Endothelial cell of umbilical vein (primary cell): ENCODE measurements around the gene PPP1R9B. TPM values are rescaled to one million over a fixed set of nuclear protein-coding genes. Genes with fewer than 3 reads are reported as not detected.

ENCODE experiments used
- BruUV-seq: library from RNA; stranded (reverse); fragments of 400-500 nt; replicated peaks from 2 replicates; lab custom pipeline; 2021; lab: Mats Ljungman, UMichigan
- CTCF ChIA-PET: fragments of 300-600, 350-600 bp; sonication (Branson Sonifier 250); formaldehyde crosslinking; loops from one replicate; lab custom pipeline; 2021; ENCODE audit warnings: antibody characterized with exemption, inconsistent platforms; lab: Charles Lee
- POLR2A ChIA-PET: fragments of 300-600, 350-600 bp; sonication (Branson Sonifier 250); formaldehyde crosslinking; loops from one replicate; lab custom pipeline; 2021; ENCODE audit warnings: antibody characterized with exemption, inconsistent platforms; lab: Charles Lee
- DNase-seq: peaks from one replicate; pipeline ENCODE4 v3.0.0-alpha.2; 2011; ENCODE audit warnings: low read depth, low spot score
- FAIRE-seq: peaks from 2 replicates; lab custom pipeline; 2011; peaks lifted over from hg19 to GRCh38; lab: Jason Lieb, UNC
- H2AFZ ChIP-seq: 2 replicates; pipeline ENCODE4 v1.6.0; 2012; ENCODE audit warnings: low read depth, low read length, control low read depth, inconsistent platforms
- H3K27ac ChIP-seq: 2 replicates; pipeline ENCODE4 v1.5.1; 2011; ENCODE audit warnings: low read depth, mild to moderate bottlenecking, control low read depth, low read length, moderate library complexity; ENCODE audit not compliant: insufficient read depth
- H3K27me3 ChIP-seq, 2 experiments: 2 replicates each; pipeline versions ENCODE4 v1.6.0 to v1.6.1; 2011; ENCODE audit warnings: low read length in 2 of 2, mixed read lengths in 1 of 2; ENCODE audit not compliant: control insufficient read depth in 2 of 2, insufficient read depth in 2 of 2
- H3K36me3 ChIP-seq, 2 experiments: 2 replicates in 1 of 2; 3 replicates in 1 of 2; pipeline ENCODE4 v1.5.1; 2011; ENCODE audit warnings: low read length in 2 of 2, mild to moderate bottlenecking in 1 of 2, moderate library complexity in 1 of 2; ENCODE audit not compliant: control insufficient read depth in 2 of 2, insufficient read depth in 2 of 2; ENCODE audit errors: extremely low read depth in 1 of 2
- H3K4me1 ChIP-seq: 3 replicates; pipeline ENCODE4 v1.5.1; 2011; ENCODE audit warnings: mild to moderate bottlenecking, low read length; ENCODE audit not compliant: control insufficient read depth, insufficient read depth; ENCODE audit errors: extremely low read depth
- H3K4me2 ChIP-seq: 2 replicates; pipeline ENCODE4 v1.6.1; 2011; ENCODE audit warnings: low read length, control low read depth, mixed read lengths; ENCODE audit not compliant: insufficient read depth
- H3K4me3 ChIP-seq, 3 experiments: fragments of 200-600 bp in 1 of 3; sonication (generic), shearing (Covaris generic) in 1 of 3; replicated peaks in 1 of 3; 2 replicates each; pipeline ENCODE4 v1.5.1; 2011 to 2016; ENCODE audit warnings: control low read depth in 3 of 3, low read length in 3 of 3, mild to moderate bottlenecking in 2 of 3, inconsistent platforms in 1 of 3, low read depth in 1 of 3, moderate library complexity in 1 of 3; ENCODE audit not compliant: insufficient read depth in 1 of 3
- H3K79me2 ChIP-seq: 2 replicates; pipeline ENCODE4 v1.6.0; 2012; ENCODE audit warnings: low read length, inconsistent platforms; ENCODE audit not compliant: control insufficient read depth, insufficient read depth
- H3K9ac ChIP-seq: replicated peaks from 2 replicates; pipeline ENCODE3; 2011; ENCODE audit warnings: low read length, control low read depth; ENCODE audit not compliant: insufficient read depth; ENCODE audit errors: extremely low read depth
- H3K9me1 ChIP-seq: replicated peaks from 3 replicates; pipeline ENCODE4 v1.6.0; 2011; ENCODE audit warnings: mild to moderate bottlenecking, low read length; ENCODE audit not compliant: control insufficient read depth, insufficient read depth; ENCODE audit errors: extremely low read depth
- H3K9me3 ChIP-seq: replicated peaks from 2 replicates; pipeline ENCODE4 v1.5.1; 2012; ENCODE audit warnings: low read length, inconsistent platforms; ENCODE audit not compliant: control insufficient read depth, insufficient read depth
- H4K20me1 ChIP-seq: replicated peaks from 2 replicates; pipeline ENCODE3; 2011; ENCODE audit warnings: mild to moderate bottlenecking, low read length; ENCODE audit not compliant: control insufficient read depth, insufficient read depth; ENCODE audit errors: extremely low read depth
- EZH2 ChIP-seq: IDR thresholded peaks from 2 replicates; pipeline ENCODE4 v1.6.1; 2012; ENCODE audit warnings: borderline replicate concordance, low read depth, mild to moderate bottlenecking, moderate library complexity, low read length, inconsistent platforms; ENCODE audit not compliant: severe bottlenecking
- FOS ChIP-seq: IDR thresholded peaks from 2 replicates; pipeline ENCODE4 v1.6.1; 2011; ENCODE audit warnings: mild to moderate bottlenecking, low read length, moderate library complexity, borderline replicate concordance; ENCODE audit not compliant: insufficient read depth
- GATA2 ChIP-seq: IDR thresholded peaks from 2 replicates; pipeline ENCODE4 v1.7.0; 2011; ENCODE audit warnings: low read depth, mild to moderate bottlenecking, moderate library complexity, mixed read lengths, low read length; ENCODE audit not compliant: insufficient read length, insufficient read depth
- JUN ChIP-seq: IDR thresholded peaks from 2 replicates; pipeline ENCODE4 v1.6.1; 2011; ENCODE audit warnings: borderline replicate concordance, low read depth; ENCODE audit not compliant: insufficient read length, insufficient read depth
- MAX ChIP-seq: IDR thresholded peaks from 2 replicates; pipeline ENCODE4 v1.6.1; 2011; ENCODE audit not compliant: insufficient read depth, insufficient read length
- MYC ChIP-seq: IDR thresholded peaks from one replicate; pipeline ENCODE4 v1.6.1; 2011; ENCODE audit warnings: mild to moderate bottlenecking, low read depth, low read length
- POLR2A ChIP-seq: IDR thresholded peaks from 2 replicates; pipeline ENCODE4 v1.6.1; 2012; ENCODE audit warnings: low read depth, mild to moderate bottlenecking, control low read depth, low read length
- POLR2AphosphoS5 ChIP-seq: IDR thresholded peaks from 2 replicates; pipeline ENCODE4 v1.6.1; 2012; ENCODE audit warnings: low read depth, mild to moderate bottlenecking, control low read depth, low read length, moderate library complexity; ENCODE audit not compliant: insufficient read depth
- dilution Hi-C: fragments of 300-500 bp; cut with MboI; formaldehyde crosslinking; loops from one replicate; pipeline ENCODE4 v1.15.0; 2019; ENCODE audit warnings: low sequenced_read_pairs; ENCODE audit not compliant: extremely low pct_ligation_motif_present
- intact Hi-C: fragments of 100-400 bp; cut with micrococcal nuclease; formaldehyde crosslinking; loops from one replicate; pipeline ENCODE4 v1.10.0; 2022
- polyA plus RNA-seq, 4 experiments: library from polyadenylated mRNA; depleted of rRNA in 3 of 4; stranded (reverse) in 3 of 4; unstranded in 1 of 4; fragments of >200 nt; gene quantifications; 2 replicates each; pipeline versions ENCODE4 v1.2.1 to v1.2.3, GENCODE V29; 2011 to 2012; ENCODE audit warnings: missing spikeins in 1 of 4
- total RNA-seq: library from RNA; stranded (reverse); gene quantifications from 2 replicates; pipeline ENCODE4 v1.2.3, GENCODE V29; 2021
- TF ChIP-seq, protein P1 (sequence below), 2 donors: IDR thresholded peaks; 1 replicate in 1 of 2; 2 replicates in 1 of 2; pipeline ENCODE4 v1.5.1; 2011; ENCODE audit warnings: low read length in 2 of 2, mild to moderate bottlenecking in 2 of 2, moderate library complexity in 2 of 2, control low read depth in 1 of 2, inconsistent platforms in 1 of 2, low read depth in 1 of 2; ENCODE audit not compliant: insufficient read depth in 1 of 2; ENCODE audit errors: extremely low read depth in 1 of 2

The PPP1R9B gene
- total and polyA plus RNA-seq, 2 donors (not counting 3 experiments of a cell fraction or from before 2014, with no cell fraction given), result 20.1 to 60.2 TPM

- intact Hi-C loops, result no loop called here
- TF ChIP-seq POLR2AphosphoS5 (no peak), POLR2A (no peak), FOS (no peak), EZH2 (no peak), MAX (no peak), JUN (no peak), GATA2 (no peak), MYC (no peak)
- TF ChIP-seq, protein P1, sequence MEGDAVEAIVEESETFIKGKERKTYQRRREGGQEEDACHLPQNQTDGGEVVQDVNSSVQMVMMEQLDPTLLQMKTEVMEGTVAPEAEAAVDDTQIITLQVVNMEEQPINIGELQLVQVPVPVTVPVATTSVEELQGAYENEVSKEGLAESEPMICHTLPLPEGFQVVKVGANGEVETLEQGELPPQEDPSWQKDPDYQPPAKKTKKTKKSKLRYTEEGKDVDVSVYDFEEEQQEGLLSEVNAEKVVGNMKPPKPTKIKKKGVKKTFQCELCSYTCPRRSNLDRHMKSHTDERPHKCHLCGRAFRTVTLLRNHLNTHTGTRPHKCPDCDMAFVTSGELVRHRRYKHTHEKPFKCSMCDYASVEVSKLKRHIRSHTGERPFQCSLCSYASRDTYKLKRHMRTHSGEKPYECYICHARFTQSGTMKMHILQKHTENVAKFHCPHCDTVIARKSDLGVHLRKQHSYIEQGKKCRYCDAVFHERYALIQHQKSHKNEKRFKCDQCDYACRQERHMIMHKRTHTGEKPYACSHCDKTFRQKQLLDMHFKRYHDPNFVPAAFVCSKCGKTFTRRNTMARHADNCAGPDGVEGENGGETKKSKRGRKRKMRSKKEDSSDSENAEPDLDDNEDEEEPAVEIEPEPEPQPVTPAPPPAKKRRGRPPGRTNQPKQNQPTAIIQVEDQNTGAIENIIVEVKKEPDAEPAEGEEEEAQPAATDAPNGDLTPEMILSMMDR (IDR thresholded peaks at IDR 0.05; ENCODE audit: extremely low read depth in 1 of 2, insufficient read depth in 1 of 2, low read depth in 1 of 2, low read length in 2 of 2), result no peak
- Histone ChIP-seq H3K9ac (no peak overlapping the region), H2AFZ (no peak overlapping the region), H3K9me1 (no peaks in the 10 kb centered on the region), H3K36me3 (no peaks in the 10 kb centered on the region), H3K27me3 (peaks cover 0 to 2% of the 10 kb centered on the region in 2 experiments), H3K9me3 (no peaks in the 10 kb centered on the region), H3K4me3 (no peak overlapping the region), H3K4me1 (peaks cover 6% of the 10 kb centered on the region), H3K4me2 (no peak overlapping the region), H3K79me2 (no peaks in the 10 kb centered on the region), H4K20me1 (no peaks in the 10 kb centered on the region), H3K27ac (no peak overlapping the region)
- CTCF ChIA-PET, result interaction anchor here (0.8 to 1.6 kb wide), 5 partner anchors 12 to 43 kb away, joined by 3 to 5 read pairs (median 3); no protein-coding TSS in a partner anchor
- no TSS peak for BruUV-seq
- DNase-seq, result no peak
- dilution Hi-C loops, result no loop called here
- POLR2A ChIA-PET, result no interaction called here
- FAIRE-seq, result no peak
These were observed 7.4 kb upstream of the PPP1R9B start for GRCh38 chr17:50157891-50158290.
